ENCODE results near the gene EXOC3.

DNA sequence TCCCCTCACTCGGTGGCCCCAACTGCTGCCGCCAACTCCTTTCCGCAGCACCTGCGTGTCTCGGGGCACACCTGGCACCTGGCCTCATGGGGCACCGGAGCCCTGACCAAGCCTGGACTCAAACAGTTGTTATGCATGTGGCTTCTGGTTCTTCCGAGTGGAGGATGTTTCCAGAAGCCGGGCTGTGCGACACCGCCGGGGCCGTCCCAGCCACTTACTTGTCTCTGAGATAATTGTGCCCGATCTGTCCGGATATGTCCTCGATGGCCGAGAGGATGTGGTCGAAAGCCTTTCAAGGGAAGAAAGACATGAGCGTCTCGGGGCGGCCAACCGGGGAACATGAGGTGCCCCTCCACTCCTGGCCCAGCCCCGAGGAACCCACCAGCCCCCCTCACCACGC is 38.4 kb downstream of the EXOC3 start:
- TF ChIP-seq, protein P1, sequence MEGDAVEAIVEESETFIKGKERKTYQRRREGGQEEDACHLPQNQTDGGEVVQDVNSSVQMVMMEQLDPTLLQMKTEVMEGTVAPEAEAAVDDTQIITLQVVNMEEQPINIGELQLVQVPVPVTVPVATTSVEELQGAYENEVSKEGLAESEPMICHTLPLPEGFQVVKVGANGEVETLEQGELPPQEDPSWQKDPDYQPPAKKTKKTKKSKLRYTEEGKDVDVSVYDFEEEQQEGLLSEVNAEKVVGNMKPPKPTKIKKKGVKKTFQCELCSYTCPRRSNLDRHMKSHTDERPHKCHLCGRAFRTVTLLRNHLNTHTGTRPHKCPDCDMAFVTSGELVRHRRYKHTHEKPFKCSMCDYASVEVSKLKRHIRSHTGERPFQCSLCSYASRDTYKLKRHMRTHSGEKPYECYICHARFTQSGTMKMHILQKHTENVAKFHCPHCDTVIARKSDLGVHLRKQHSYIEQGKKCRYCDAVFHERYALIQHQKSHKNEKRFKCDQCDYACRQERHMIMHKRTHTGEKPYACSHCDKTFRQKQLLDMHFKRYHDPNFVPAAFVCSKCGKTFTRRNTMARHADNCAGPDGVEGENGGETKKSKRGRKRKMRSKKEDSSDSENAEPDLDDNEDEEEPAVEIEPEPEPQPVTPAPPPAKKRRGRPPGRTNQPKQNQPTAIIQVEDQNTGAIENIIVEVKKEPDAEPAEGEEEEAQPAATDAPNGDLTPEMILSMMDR (conservative IDR thresholded peaks at IDR 0.05) = no peak
- TF ChIP-seq EZH2 (IDR thresholded peaks at IDR 0.05; ENCODE audit: low read depth) = no peak

Data from PC-9 (cell line).